ENCODE data around the gene PLCB4.

- TF ChIP-seq CTCF (IDR thresholded peaks at IDR 0.05): no peak
- no peak for TF ChIP-seq EZH2phosphoT487 (IDR thresholded peaks at IDR 0.05; ENCODE audit: borderline replicate concordance, low read depth)
- TF ChIP-seq ELF1 (IDR thresholded peaks at IDR 0.05): no peak
- TF ChIP-seq POLR2AphosphoS5 (IDR thresholded peaks at IDR 0.05; ENCODE audit: low read depth, low read length): no peak
- no peak for TF ChIP-seq CHD2 (IDR thresholded peaks at IDR 0.05; ENCODE audit: low read length, partially characterized antibody)
- no peak for TF ChIP-seq TAF1 (IDR thresholded peaks at IDR 0.05; ENCODE audit: borderline replicate concordance, low read depth, low read length)
- TF ChIP-seq, protein P1, sequence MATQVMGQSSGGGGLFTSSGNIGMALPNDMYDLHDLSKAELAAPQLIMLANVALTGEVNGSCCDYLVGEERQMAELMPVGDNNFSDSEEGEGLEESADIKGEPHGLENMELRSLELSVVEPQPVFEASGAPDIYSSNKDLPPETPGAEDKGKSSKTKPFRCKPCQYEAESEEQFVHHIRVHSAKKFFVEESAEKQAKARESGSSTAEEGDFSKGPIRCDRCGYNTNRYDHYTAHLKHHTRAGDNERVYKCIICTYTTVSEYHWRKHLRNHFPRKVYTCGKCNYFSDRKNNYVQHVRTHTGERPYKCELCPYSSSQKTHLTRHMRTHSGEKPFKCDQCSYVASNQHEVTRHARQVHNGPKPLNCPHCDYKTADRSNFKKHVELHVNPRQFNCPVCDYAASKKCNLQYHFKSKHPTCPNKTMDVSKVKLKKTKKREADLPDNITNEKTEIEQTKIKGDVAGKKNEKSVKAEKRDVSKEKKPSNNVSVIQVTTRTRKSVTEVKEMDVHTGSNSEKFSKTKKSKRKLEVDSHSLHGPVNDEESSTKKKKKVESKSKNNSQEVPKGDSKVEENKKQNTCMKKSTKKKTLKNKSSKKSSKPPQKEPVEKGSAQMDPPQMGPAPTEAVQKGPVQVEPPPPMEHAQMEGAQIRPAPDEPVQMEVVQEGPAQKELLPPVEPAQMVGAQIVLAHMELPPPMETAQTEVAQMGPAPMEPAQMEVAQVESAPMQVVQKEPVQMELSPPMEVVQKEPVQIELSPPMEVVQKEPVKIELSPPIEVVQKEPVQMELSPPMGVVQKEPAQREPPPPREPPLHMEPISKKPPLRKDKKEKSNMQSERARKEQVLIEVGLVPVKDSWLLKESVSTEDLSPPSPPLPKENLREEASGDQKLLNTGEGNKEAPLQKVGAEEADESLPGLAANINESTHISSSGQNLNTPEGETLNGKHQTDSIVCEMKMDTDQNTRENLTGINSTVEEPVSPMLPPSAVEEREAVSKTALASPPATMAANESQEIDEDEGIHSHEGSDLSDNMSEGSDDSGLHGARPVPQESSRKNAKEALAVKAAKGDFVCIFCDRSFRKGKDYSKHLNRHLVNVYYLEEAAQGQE (IDR thresholded peaks at IDR 0.05; ENCODE audit: low read depth, low read length): no peak
- TF ChIP-seq, protein P2, sequence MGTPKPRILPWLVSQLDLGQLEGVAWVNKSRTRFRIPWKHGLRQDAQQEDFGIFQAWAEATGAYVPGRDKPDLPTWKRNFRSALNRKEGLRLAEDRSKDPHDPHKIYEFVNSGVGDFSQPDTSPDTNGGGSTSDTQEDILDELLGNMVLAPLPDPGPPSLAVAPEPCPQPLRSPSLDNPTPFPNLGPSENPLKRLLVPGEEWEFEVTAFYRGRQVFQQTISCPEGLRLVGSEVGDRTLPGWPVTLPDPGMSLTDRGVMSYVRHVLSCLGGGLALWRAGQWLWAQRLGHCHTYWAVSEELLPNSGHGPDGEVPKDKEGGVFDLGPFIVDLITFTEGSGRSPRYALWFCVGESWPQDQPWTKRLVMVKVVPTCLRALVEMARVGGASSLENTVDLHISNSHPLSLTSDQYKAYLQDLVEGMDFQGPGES (IDR thresholded peaks at IDR 0.05; ENCODE audit: low read depth, low read length): no peak
- no peak for TF ChIP-seq TEAD4 (IDR thresholded peaks at IDR 0.05; ENCODE audit: borderline replicate concordance, insufficient read depth)
- TF ChIP-seq NRF1 (IDR thresholded peaks at IDR 0.05; ENCODE audit: low read depth, low read length): no peak
- TF ChIP-seq EP300 (IDR thresholded peaks at IDR 0.05; ENCODE audit: borderline replicate concordance in 1 of 2, low read depth in 1 of 2, low read length in 1 of 2): no peak
- no peak for TF ChIP-seq SMC3 (IDR thresholded peaks at IDR 0.05; ENCODE audit: low read depth, low read length)
- TF ChIP-seq RFX5 (IDR thresholded peaks at IDR 0.05; ENCODE audit: low read length): no peak
- no peak for TF ChIP-seq YY1 (IDR thresholded peaks at IDR 0.05; ENCODE audit: low read depth)
These were observed 78.7 kb downstream of the PLCB4 start for GRCh38 chr20:9147547-9148024.

Measured in SK-N-SH (cell line).